ENCODE measurements around the gene DIPK1A. TPM values are rescaled to one million over a fixed set of nuclear protein-coding genes. Genes with fewer than 3 reads are reported as not detected.
"Not testable (repeated sequence)": the region's sequence is repeated elsewhere in the genome, so short reads cannot be mapped to it uniquely, and the experiment has no call there.

DIPK1A gene
- total RNA-seq, 2 donors from 2014 or later = 8.4 to 9.3 TPM

DNA sequence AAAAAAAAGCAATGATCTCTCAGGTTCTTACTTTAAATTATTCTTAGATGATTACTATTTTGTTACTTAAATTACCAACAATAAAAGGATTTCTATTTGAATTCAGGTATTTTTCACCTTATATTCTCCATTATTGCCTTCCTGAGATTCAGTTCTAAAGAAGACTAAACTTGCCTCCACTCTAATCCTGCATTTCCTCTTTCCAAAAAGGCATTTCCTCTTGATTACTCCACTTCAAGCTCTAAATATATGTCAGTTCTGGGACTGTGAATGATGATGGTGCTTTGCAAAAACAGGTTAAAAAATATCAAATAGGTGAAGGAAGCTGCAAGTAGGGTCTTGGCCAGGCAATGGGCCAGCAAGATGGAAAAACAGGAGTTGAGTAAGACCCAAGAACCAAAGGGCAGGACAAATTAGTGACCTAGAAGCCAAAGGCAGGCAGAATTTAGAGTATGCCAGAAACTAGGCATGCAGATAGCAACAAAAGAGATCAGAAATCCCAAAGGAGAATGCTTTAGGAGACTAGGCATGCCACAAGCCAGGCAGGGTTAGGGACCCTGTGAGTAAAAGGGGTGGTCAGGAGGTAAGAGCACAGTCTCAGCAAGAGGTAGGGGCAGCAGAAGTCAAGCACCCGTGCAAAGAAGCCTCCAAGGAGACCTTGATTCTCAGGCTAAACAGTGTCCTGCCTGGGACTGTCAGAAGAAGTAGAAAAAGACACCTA lies 11.3 kb upstream of the DIPK1A start:
- Mint-ChIP-seq H3K4me3 (peak overlapping the region in 1 of 2 donors; percentile 6), H3K27me3 (ENCODE audit: low read depth) (no peaks in the 10 kb centered on the region), H3K9me3 (no peaks in the 10 kb centered on the region), H3K4me1 (ENCODE audit: low read depth) (peaks cover 79% of the 10 kb centered on the region), H3K36me3 (ENCODE audit: insufficient read depth in 2 of 2) (no peaks in the 10 kb centered on the region), H3K27ac (no peak overlapping the region)
- DNase-seq = no peak
- peak in 1 of 2 donors; percentile 4 for ATAC-seq (replicated peaks in 1 of 2)

DNA sequence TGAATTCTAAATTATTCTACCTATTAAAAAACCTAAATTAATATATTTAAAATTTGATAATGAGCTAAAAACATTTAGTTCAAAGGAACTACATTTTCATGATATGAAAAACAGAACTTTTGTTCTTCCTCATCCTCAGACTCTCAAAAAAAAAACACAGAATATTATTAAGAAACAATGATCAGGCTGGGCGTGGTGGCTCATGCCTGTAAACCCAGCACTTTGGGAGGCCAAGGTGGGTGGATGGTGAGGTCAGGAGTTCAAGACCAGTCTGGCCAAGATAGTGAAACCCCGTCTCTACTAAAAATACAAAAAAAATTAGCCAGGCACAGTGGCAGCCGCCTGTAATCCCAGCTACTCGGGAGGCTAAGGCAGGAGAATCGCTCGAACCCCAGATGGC lies 10.7 kb upstream of the DIPK1A start:
- not testable (repeated sequence) for ATAC-seq (replicated peaks in 1 of 2); H3K27ac Mint-ChIP-seq; H3K36me3 Mint-ChIP-seq (ENCODE audit: insufficient read depth in 2 of 2); H3K27me3 Mint-ChIP-seq (ENCODE audit: low read depth); H3K4me3 Mint-ChIP-seq; DNase-seq; H3K9me3 Mint-ChIP-seq
- peaks cover 72% of the 10 kb centered on the region for H3K4me1 Mint-ChIP-seq (ENCODE audit: low read depth)

DNA sequence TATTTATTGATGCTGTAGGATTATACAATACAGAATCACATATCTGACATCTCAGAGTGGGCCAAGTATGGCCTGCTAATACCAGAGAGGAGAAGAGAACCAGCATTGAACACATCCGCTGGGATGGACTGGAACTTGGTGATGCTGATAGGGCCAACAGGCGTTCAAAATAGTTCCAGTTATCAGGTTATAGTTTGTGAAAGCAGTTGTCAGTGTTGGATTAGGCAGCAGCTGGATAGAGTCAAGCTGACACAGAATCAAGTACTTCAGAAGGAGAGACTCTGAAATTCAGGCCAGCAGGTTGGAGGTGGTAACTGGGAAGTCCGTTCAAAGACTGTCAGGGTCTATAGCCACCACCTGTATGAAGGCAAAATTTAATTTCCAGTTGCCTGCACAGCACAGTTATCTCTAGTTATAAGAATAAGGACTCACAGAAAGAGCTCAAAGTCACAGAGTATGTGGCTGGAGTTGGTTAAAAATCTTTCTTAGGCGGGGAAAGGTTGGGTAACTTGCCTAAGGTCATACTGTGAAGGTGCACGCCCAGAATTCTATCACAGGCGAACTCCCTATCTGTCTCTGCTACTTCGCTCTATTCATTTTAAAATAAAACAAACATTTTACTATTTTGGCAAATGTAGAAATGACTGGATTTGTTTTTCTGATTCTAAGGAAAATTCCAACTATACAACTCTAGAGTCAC lies 9.9 kb upstream of the DIPK1A start:
- H3K36me3 Mint-ChIP-seq (ENCODE audit: insufficient read depth in 2 of 2) = no peaks in the 10 kb centered on the region
- H3K27me3 Mint-ChIP-seq (ENCODE audit: low read depth) = no peaks in the 10 kb centered on the region
- DNase-seq (no peak), ATAC-seq (replicated peaks in 1 of 2) (no peak)
- peaks cover 64% of the 10 kb centered on the region for H3K4me1 Mint-ChIP-seq (ENCODE audit: low read depth)
- H3K27ac Mint-ChIP-seq = no peak overlapping the region
- no peaks in the 10 kb centered on the region for H3K9me3 Mint-ChIP-seq
- no peak overlapping the region for H3K4me3 Mint-ChIP-seq

DNA sequence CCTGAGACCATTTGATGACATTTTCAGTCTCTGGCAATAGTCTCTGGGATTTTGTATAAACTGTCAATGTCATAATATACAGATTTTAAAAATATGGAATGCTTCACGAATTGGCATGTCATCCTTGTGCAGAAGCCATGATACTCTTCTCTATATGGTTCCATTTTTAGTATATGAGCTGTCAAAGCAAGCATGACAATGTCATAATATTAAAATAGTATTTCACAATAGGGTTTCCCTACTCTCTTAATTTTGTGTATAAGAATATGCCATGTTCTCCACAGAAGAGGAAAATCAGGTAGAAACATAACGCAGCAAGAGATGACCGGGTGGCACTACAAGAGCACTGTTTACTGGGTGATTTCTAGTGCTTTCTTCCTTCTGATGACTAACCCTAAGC lies 8.3 kb upstream of the DIPK1A start:
- H3K4me3 Mint-ChIP-seq = no peak overlapping the region
- no peak for DNase-seq
- no peak for ATAC-seq (replicated peaks in 1 of 2)
- H3K9me3 Mint-ChIP-seq = no peaks in the 10 kb centered on the region
- no peak overlapping the region for H3K27ac Mint-ChIP-seq
- H3K36me3 Mint-ChIP-seq (ENCODE audit: insufficient read depth in 2 of 2) = no peaks in the 10 kb centered on the region
- H3K27me3 Mint-ChIP-seq (ENCODE audit: low read depth) = no peaks in the 10 kb centered on the region
- peaks cover 50% of the 10 kb centered on the region for H3K4me1 Mint-ChIP-seq (ENCODE audit: low read depth)

DNA sequence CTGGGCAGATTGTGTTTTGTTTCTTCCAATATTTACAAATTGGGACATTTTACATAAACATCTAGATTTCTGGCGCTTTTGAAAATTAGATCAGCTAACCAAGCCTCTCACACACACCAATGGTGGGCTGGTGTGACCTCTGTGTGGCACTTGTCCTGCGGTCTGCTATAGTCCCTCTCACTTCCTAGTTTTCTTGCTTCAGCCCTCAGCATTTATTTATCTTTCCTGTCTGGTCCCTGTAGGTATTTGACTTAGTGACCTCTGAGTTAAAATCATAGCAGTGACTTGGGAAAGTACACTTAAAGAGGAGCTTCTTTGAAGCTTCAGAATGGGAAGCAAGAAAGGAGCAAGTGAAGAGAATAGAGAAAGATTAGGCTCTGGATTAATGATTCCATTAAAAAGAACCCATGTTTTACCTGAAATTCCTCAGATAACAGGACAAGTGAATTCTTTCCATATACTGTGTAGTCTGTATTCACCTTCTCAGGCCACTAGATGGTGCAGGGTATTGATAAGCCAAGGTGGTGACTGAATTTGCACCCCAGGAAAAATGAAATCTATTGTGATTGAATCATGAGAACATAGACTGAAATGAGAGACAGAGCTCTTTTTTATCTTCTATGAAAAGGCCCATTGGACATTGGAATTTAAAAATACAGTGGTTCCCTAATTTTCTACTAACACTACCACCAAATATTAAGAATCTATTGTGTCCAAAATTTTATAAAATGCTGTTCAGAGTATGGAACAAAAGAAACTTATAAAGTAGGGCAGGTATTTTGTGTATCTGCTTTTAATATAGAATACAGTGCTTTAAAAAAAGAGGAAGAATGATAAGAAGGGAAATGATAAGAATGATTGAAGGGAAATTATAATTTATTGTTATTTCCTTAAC lies 7.1 kb upstream of the DIPK1A start:
- DNase-seq = peak in 1 of 2 donors; percentile 42
- peak; percentile 76 to 80 for ATAC-seq (replicated peaks in 1 of 2)
- Mint-ChIP-seq H3K27me3 (ENCODE audit: low read depth) (no peaks in the 10 kb centered on the region), H3K4me3 (no peak overlapping the region), H3K4me1 (ENCODE audit: low read depth) (peaks cover 44% of the 10 kb centered on the region), H3K9me3 (no peaks in the 10 kb centered on the region), H3K27ac (peak overlapping the region; percentile 32), H3K36me3 (ENCODE audit: insufficient read depth in 2 of 2) (no peaks in the 10 kb centered on the region)

DNA sequence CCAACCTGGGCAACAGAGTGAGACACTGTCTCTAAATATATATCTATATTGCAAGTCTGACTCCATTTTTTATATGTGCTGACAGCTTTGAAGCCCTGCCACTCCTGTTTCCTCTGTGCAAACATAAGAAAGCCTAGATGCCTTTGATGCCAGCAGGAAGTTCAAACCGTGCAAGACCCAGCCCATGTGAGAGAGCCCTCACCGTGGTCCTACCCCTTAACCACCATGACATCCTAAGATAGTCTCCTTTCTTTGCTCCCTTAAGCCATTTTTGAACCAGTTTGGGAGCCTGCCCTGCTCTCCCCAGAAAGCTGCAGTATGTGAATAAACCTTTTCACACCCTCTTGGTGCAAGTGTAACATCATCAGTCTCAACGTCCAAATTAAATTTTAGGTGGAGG lies 3.7 kb upstream of the DIPK1A start:
- no peak for ATAC-seq (replicated peaks in 1 of 2)

DNA sequence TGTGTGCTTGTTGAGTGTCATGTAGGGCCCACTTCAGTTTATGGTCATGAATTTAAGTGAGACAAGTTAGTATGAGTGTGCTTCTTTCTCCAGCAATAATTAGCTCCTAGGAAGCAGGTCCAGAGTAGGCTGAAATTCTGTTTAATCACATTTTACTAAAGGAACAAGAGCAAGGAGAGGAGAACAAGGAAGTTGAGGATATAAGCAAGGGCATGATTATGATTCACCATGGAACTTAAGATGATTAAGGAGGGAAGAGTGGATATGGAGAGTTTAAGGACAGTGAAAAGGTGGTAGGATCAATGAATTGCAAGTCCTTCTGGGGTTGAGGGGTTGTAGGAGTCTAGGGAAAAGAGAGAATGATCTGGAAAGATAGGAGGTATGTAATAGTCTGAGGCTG lies 3.1 kb upstream of the DIPK1A start:
- DNase-seq = no peak
- Mint-ChIP-seq H3K27ac (no peak overlapping the region), H3K4me3 (no peak overlapping the region), H3K9me3 (no peaks in the 10 kb centered on the region), H3K27me3 (ENCODE audit: low read depth) (no peaks in the 10 kb centered on the region), H3K36me3 (ENCODE audit: insufficient read depth in 2 of 2) (peaks cover 2 to 5% of the 10 kb centered on the region in 2 donors), H3K4me1 (ENCODE audit: low read depth) (peaks cover 22% of the 10 kb centered on the region)
- no peak for ATAC-seq (replicated peaks in 1 of 2)

More for the DNA sequence above, 3.7 kb upstream of the DIPK1A start:
- Mint-ChIP-seq H3K4me1 (ENCODE audit: low read depth) (peaks cover 26% of the 10 kb centered on the region), H3K27me3 (ENCODE audit: low read depth) (no peaks in the 10 kb centered on the region), H3K9me3 (no peaks in the 10 kb centered on the region), H3K36me3 (ENCODE audit: insufficient read depth in 2 of 2) (peaks cover 2 to 5% of the 10 kb centered on the region in 2 donors), H3K4me3 (no peak overlapping the region), H3K27ac (no peak overlapping the region)
- DNase-seq = no peak

DNA sequence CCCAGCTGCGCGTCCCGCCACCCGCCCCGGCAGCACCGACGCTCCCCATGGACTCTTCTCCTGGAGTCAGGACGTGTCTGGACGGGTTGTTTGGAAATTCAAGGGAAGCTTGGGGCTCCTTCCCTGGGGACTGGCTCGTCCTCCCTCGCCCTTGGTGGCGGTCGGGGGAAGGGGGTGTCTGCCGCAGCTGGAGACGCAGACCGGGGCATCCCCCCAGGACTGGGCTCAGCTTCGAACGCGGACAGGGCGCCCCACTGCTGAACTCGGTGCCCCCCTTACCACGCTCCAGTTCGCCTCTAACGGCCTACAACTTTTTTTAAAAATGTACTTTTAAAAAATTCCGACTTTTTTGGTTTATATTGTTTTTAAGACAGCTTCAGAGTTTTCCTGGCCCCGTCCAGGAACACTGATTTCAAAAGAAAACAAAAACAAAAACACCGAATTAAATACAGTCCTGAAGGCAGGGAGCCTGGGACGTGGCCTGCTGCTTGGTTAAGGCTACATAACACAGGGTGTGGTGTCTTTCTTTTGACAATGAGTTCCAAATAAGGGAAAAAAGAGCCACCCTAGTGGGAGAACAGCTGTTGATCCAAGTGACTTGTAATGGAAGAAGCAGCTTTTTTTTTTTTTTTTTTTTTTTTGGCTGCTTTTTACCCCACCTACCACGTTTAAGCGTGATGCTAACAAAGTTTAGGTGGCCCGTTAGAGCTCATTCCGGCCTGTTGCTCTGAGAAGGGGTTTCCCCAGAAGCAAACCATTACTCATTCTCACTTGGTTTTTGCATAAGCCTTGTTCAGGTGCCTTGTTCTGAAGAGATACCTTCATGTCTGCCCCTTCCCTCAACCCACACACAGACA lies 862 bp upstream of the DIPK1A start:
- peaks cover 2 to 5% of the 10 kb centered on the region in 2 donors for H3K36me3 Mint-ChIP-seq (ENCODE audit: insufficient read depth in 2 of 2)
- no peaks in the 10 kb centered on the region for H3K27me3 Mint-ChIP-seq (ENCODE audit: low read depth)
- H3K9me3 Mint-ChIP-seq = no peaks in the 10 kb centered on the region
- H3K4me1 Mint-ChIP-seq (ENCODE audit: low read depth) = peaks cover 27% of the 10 kb centered on the region
- no peak overlapping the region for H3K27ac Mint-ChIP-seq
- ATAC-seq (replicated peaks in 1 of 2) (peak; percentile 68 to 71), DNase-seq (peak; percentile 66 to 80)
- no peak overlapping the region for H3K4me3 Mint-ChIP-seq

DNA sequence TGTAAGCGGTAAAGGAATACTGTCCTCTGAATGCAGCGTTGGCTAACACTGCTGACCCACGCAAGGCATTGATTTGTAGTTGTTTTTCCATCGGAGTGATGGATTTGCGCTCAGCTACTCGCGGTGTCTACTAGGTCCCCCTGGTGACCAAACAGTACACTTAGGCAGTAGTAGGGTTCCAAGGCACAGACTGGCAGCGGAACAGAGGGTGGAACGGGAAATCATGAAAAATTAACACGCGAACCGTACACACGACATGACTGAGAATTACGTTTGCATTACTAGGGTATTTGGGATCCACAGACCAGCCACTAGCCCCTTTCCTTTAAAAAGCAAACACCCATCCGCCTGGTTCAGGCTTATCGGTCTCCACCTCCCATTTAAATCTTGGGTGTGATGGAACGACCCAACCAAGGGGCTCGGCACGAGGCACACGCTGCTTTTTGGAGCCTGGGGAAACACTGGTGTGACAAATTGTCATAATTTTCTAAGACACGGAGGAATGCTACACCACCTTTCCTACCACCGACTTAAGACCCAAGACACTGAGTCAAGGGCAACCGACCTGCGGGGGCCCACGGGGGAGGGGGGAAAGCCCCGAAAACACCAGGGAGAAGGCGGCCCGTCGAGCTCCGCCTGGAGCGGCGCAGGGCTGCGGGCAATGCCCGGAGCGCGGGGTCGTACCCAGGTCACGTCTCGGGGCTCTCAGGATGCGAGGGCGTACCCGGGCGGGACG lies 699 bp downstream of the DIPK1A start:
- Mint-ChIP-seq H3K27ac (peak overlapping the region; percentile 96), H3K36me3 (ENCODE audit: insufficient read depth in 2 of 2) (peaks cover 2 to 5% of the 10 kb centered on the region in 2 donors), H3K9me3 (no peaks in the 10 kb centered on the region), H3K4me1 (ENCODE audit: low read depth) (peaks cover 43% of the 10 kb centered on the region), H3K27me3 (ENCODE audit: low read depth) (no peaks in the 10 kb centered on the region), H3K4me3 (peak overlapping the region; percentile 93 to 95)
- ATAC-seq (replicated peaks in 1 of 2) (peak; percentile 55 to 58), DNase-seq (peak; percentile 64 to 67)

DNA sequence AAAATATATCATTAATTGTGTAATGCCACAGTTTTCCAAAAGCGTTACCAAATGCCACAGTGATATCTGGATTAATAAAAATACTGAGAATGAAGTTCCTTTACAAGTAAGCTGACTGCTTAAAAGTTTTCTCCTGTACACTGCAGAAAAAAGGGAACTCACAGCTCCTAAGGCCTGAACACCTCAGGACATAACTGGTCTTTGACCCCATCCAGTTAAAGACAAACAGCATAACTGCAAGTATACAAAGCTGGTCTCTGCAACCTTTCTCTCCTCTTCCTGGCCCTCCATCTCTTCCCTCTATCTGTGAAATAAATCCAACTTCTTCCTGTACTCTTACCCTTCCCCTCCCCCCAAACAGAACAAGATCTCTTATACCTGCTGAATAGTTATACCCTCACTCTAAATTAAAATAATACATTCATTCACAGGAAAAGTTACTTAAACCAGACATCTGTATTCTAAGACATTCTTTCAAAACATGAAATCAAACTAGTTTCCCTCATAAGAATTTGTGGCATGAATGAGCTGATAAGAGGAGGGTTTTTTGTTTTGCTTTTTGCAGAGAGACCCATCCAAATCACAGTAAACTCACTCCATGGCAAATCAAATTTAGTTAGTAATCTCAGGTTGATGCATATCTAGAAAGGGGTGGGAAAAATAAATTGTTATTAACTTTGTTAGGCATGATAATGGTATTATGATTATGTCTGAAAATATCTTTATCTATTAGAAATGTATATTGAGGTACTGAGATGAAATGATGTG lies 2.9 kb downstream of the DIPK1A start:
- Mint-ChIP-seq H3K36me3 (ENCODE audit: insufficient read depth in 2 of 2) (peaks cover 2 to 5% of the 10 kb centered on the region in 2 donors), H3K27ac (no peak overlapping the region), H3K27me3 (ENCODE audit: low read depth) (no peaks in the 10 kb centered on the region), H3K4me3 (peak overlapping the region; percentile 8 to 80), H3K9me3 (no peaks in the 10 kb centered on the region), H3K4me1 (ENCODE audit: low read depth) (peaks cover 54% of the 10 kb centered on the region)
- DNase-seq (no peak), ATAC-seq (replicated peaks in 1 of 2) (no peak)

DNA sequence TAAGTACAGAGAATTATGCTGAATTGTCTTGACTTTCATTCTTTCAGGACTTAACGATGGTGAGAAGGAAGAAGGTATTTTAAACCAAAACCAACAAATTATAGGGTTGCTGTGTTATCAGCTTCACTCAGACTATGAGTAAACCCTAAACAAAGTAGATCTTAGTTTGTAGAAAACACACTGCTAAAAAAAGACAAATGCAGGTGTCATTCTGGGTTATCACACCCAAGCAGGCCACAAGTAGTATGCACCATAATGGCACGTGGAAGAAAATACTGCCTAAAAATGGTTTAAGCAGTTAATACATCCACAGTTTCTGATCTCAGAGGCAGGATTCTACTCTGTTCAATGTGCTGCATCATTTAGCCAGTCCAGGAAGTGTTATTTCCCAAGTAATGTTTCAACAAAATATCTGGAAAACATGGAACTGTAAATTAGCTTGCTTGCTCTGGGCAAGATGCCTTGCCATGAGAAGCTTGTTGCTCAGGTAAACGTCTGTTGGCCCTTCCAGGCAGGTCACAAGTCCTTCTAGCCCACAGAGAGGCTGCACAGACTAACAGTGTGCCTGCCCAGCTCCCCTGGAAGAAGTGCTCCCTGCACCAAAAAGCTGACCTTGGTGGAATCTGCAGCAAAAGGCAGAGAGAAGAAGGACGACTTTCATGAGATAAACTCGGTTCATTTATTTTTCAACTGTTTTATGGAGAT lies 4.1 kb downstream of the DIPK1A start:
- peaks cover 2 to 4% of the 10 kb centered on the region in 2 donors for H3K36me3 Mint-ChIP-seq (ENCODE audit: insufficient read depth in 2 of 2)
- DNase-seq (no peak), ATAC-seq (replicated peaks in 1 of 2) (no peak)
- H3K4me1 Mint-ChIP-seq (ENCODE audit: low read depth) = peaks cover 54% of the 10 kb centered on the region
- no peaks in the 10 kb centered on the region for H3K27me3 Mint-ChIP-seq (ENCODE audit: low read depth)
- peak overlapping the region; percentile 68 to 80 for H3K4me3 Mint-ChIP-seq
- H3K27ac Mint-ChIP-seq = peak overlapping the region; percentile 53
- no peaks in the 10 kb centered on the region for H3K9me3 Mint-ChIP-seq

Measured in activated T-cell treated with anti-CD3 and anti-CD28 coated beads, Interleukin-2, amount 50 U/mL, for 72 hours (primary cell).